MM.1S (cell line): ENCODE data around the gene NFAT5.

Experiments used
- EZH2 ChIP-seq: fragments of 300-600 bp; sonication (generic); optimal IDR thresholded peaks from 2 replicates; pipeline ENCODE3; 2017; ENCODE audit warnings: low read depth, mild to moderate bottlenecking, antibody characterized with exemption, low read length, mixed read lengths
- EZH2phosphoT487 ChIP-seq: fragments of 300-600 bp; sonication (generic); IDR thresholded peaks from 2 replicates; pipeline ENCODE4 v1.6.1; 2018; ENCODE audit warnings: antibody characterized with exemption, low read length
- TF ChIP-seq, protein P1 (sequence below): fragments of 300-600 bp; sonication (generic); IDR thresholded peaks from 2 replicates; pipeline ENCODE4 v1.5.1; 2016; ENCODE audit warnings: antibody characterized with exemption, low read length, mixed read lengths

DNA sequence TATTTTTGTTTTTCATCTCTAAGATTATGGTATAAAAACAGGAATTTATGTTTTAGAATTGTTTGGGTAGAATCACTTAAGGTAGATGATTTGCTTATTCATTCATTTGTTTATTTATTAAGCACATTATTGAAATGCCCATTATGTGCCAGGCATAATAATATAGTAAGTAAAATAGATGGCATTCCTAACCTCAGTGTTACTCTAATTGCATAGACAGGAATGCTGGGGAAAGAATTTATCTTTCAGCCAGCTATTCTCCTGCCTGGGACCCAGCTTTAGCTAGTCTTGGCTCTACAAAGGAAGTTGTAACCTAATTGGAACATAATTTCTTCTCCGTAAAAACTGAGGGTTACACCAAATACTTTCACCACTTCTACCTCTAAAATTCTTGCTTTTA is 44.6 kb downstream of the NFAT5 start:
- TF ChIP-seq, protein P1, sequence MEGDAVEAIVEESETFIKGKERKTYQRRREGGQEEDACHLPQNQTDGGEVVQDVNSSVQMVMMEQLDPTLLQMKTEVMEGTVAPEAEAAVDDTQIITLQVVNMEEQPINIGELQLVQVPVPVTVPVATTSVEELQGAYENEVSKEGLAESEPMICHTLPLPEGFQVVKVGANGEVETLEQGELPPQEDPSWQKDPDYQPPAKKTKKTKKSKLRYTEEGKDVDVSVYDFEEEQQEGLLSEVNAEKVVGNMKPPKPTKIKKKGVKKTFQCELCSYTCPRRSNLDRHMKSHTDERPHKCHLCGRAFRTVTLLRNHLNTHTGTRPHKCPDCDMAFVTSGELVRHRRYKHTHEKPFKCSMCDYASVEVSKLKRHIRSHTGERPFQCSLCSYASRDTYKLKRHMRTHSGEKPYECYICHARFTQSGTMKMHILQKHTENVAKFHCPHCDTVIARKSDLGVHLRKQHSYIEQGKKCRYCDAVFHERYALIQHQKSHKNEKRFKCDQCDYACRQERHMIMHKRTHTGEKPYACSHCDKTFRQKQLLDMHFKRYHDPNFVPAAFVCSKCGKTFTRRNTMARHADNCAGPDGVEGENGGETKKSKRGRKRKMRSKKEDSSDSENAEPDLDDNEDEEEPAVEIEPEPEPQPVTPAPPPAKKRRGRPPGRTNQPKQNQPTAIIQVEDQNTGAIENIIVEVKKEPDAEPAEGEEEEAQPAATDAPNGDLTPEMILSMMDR = no peak
- TF ChIP-seq EZH2 (no peak), EZH2phosphoT487 (no peak)
